ENCODE results near the gene TEKTIP1.

GRCh38 chr19:3534375-3535234 lies 4.4 kb upstream of the TEKTIP1 start:
- TF ChIP-seq CTCF (IDR thresholded peaks at IDR 0.05; ENCODE audit: borderline replicate concordance, extremely low read depth, low read length, poor library complexity, severe bottlenecking) (no peak), EZH2 (IDR thresholded peaks at IDR 0.05; ENCODE audit: borderline replicate concordance, low read depth, low read length, severe bottlenecking) (no peak)
